Measurements from ENCODE around the gene C6orf52. TPM values are rescaled to one million over a fixed set of nuclear protein-coding genes. Genes with fewer than 3 reads are reported as not detected.

Gene C6orf52
- total and polyA plus RNA-seq, 9 of the 15 experiments (the other 6 are each of a cell fraction or from before 2014, with no cell fraction given): 6.7 to 37.0 (median 11.1) TPM

GRCh38 chr6:10725044-10725443 lies 30.6 kb upstream of the C6orf52 start (continued):
- TF ChIP-seq IFI16 (CRISPR knock-in tag; IDR thresholded peaks at IDR 0.05): no peak
- no peak for TF ChIP-seq CREB3 (tag; conservative IDR thresholded peaks at IDR 0.05; ENCODE audit: low read depth)
- TF ChIP-seq ATF2 (CRISPR knock-in tag; IDR thresholded peaks at IDR 0.05): no peak
- peak in 1 of 2 experiments; percentile 47; a peak in 1 of 4 replicates for TF ChIP-seq RCOR1 (IDR thresholded peaks at IDR 0.05; ENCODE audit: borderline replicate concordance in 1 of 2, low read depth in 2 of 2, low read length in 2 of 2)
- no peak for TF ChIP-seq AFF1 (IDR thresholded peaks at IDR 0.05; ENCODE audit: low read depth in 1 of 2, partially characterized antibody in 2 of 2)
- no peak for TF ChIP-seq ZBTB5 (IDR thresholded peaks at IDR 0.05)
- TF ChIP-seq TSHZ1 (CRISPR knock-in tag; IDR thresholded peaks at IDR 0.05): no peak
- no peak for TF ChIP-seq KDM4B (IDR thresholded peaks at IDR 0.05; ENCODE audit: borderline replicate concordance in 2 of 2, low read depth in 1 of 2)
- no peak for TF ChIP-seq ZBTB12 (CRISPR knock-in tag; IDR thresholded peaks at IDR 0.05)
- no peak for TF ChIP-seq HNRNPUL1 (IDR thresholded peaks at IDR 0.05; ENCODE audit: low read length)
- no peak for TF ChIP-seq RBM25 (IDR thresholded peaks at IDR 0.05; ENCODE audit: low read depth, low read length, severe bottlenecking)
- no peak for TF ChIP-seq NCOA2 (IDR thresholded peaks at IDR 0.05; ENCODE audit: partially characterized antibody in 2 of 2)
- TF ChIP-seq MTA1 (IDR thresholded peaks at IDR 0.05; ENCODE audit: borderline replicate concordance): no peak
- TF ChIP-seq POLR2A (conservative IDR thresholded peaks at IDR 0.05): no peak
